ENCODE data around the gene TINAGL1.

TINAGL1 gene

GRCh38 chr1:31628931-31629556, 52.7 kb downstream of the TINAGL1 start:
- peaks cover 43% of the 10 kb centered on the region for H3K4me1 Mint-ChIP-seq (ENCODE audit: low read depth)
- no peaks in the 10 kb centered on the region for H3K27me3 Mint-ChIP-seq
- intact Hi-C loops (cut with micrococcal nuclease), result no loop called here
- no peak overlapping the region for H3K27ac Mint-ChIP-seq
- no peaks in the 10 kb centered on the region for H3K9me3 Mint-ChIP-seq
- H3K36me3 Mint-ChIP-seq (ENCODE audit: low read depth), result peaks cover 72% of the 10 kb centered on the region
- no peak overlapping the region for H3K4me3 Mint-ChIP-seq

- H3K9me3 Mint-ChIP-seq, result no peaks in the 10 kb centered on the region
- peaks cover 82% of the 10 kb centered on the region for H3K36me3 Mint-ChIP-seq (ENCODE audit: low read depth)
- H3K4me3 Mint-ChIP-seq, result no peak overlapping the region
- intact Hi-C loops (cut with micrococcal nuclease), result no loop called here
- no peak overlapping the region for H3K27ac Mint-ChIP-seq
- peaks cover 21% of the 10 kb centered on the region for H3K4me1 Mint-ChIP-seq (ENCODE audit: low read depth)
- H3K27me3 Mint-ChIP-seq, result no peaks in the 10 kb centered on the region
Measured at GRCh38 chr1:31632649-31633048, 56.3 kb downstream of the TINAGL1 start.

- Mint-ChIP-seq H3K4me1 (ENCODE audit: low read depth) (peaks cover 16% of the 10 kb centered on the region), H3K9me3 (no peaks in the 10 kb centered on the region), H3K27me3 (no peaks in the 10 kb centered on the region), H3K4me3 (no peak overlapping the region), H3K27ac (no peak overlapping the region), H3K36me3 (ENCODE audit: low read depth) (peaks cover 77% of the 10 kb centered on the region)
- intact Hi-C loops (cut with micrococcal nuclease), result no loop called here
Measured at GRCh38 chr1:31633117-31633516, 56.8 kb downstream of the TINAGL1 start.
